Endothelial cell (in vitro differentiated cells): ENCODE results near the gene KIF6. TPM values are rescaled to one million over a fixed set of nuclear protein-coding genes. Genes with fewer than 3 reads are reported as not detected.

ENCODE experiments used
- DNase-seq: peaks from one replicate; pipeline ENCODE4 v3.0.0; 2021; ENCODE audit warnings: low spot score
- H3K27ac Mint-ChIP-seq: one replicate; pipeline ENCODE4 v1.8.0; 2021; ENCODE audit warnings: mixed read lengths, inconsistent platforms; ENCODE audit not compliant: unreplicated experiment
- H3K27me3 Mint-ChIP-seq: one replicate; pipeline ENCODE4 v1.8.0; 2021; ENCODE audit warnings: mild to moderate bottlenecking, moderate library complexity, mixed read lengths, inconsistent platforms; ENCODE audit not compliant: unreplicated experiment
- H3K36me3 Mint-ChIP-seq: one replicate; pipeline ENCODE4 v1.8.0; 2021; ENCODE audit warnings: mild to moderate bottlenecking, low read depth, mixed read lengths, inconsistent platforms; ENCODE audit not compliant: unreplicated experiment
- H3K4me1 Mint-ChIP-seq: one replicate; pipeline ENCODE4 v1.8.0; 2021; ENCODE audit warnings: mild to moderate bottlenecking, mixed read lengths, inconsistent platforms; ENCODE audit not compliant: unreplicated experiment
- H3K4me3 Mint-ChIP-seq: one replicate; pipeline ENCODE4 v1.8.0; 2021; ENCODE audit warnings: mild to moderate bottlenecking, mixed read lengths, inconsistent platforms; ENCODE audit not compliant: unreplicated experiment
- H3K9me3 Mint-ChIP-seq: one replicate; pipeline ENCODE4 v1.8.0; 2021; ENCODE audit warnings: mixed read lengths, inconsistent platforms; ENCODE audit not compliant: unreplicated experiment
- total RNA-seq: library from RNA; stranded (reverse); fragmentation: NEBNext Ultra II Directional; extraction: Animal tissue kit (Norgen Biotek cat#: 25700); gene quantifications from one replicate; pipeline ENCODE4 v1.2.1, GENCODE V29; 2021; ENCODE audit not compliant: unreplicated experiment
- TF ChIP-seq, protein P1 (sequence below): fragments of 200-600 bp; sonication (generic); IDR thresholded peaks from one replicate; pipeline ENCODE4 v1.5.0; 2021; ENCODE audit warnings: antibody characterized with exemption; ENCODE audit not compliant: unreplicated experiment

Gene KIF6
- total RNA-seq, 1 donor from 2014 or later = 0.46 TPM

DNA sequence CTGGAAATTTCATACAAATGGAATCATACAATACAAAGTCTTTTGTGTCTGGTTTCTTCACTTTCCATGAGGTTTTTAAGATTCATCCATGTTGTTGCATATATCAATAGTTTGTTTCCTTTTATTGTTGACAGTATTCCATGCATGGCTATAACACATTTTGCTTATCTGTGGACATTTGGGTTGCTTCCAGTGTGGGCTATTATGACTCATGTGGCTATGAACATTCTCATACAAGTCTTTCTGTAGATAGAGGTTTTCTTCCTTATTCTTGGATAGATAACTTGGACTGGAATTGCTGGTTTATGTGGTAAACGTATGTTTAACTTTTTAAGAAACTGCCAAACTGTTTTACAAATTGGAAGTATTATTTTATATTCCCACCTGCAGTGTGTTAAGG, 30.0 kb upstream of the KIF6 start:
- peaks cover 3% of the 10 kb centered on the region for H3K27me3 Mint-ChIP-seq
- H3K36me3 Mint-ChIP-seq = no peaks in the 10 kb centered on the region
- H3K9me3 Mint-ChIP-seq = no peaks in the 10 kb centered on the region
- H3K4me3 Mint-ChIP-seq = no peak overlapping the region
- H3K27ac Mint-ChIP-seq = no peak overlapping the region
- no peaks in the 10 kb centered on the region for H3K4me1 Mint-ChIP-seq
- DNase-seq = no peak
- TF ChIP-seq, protein P1, sequence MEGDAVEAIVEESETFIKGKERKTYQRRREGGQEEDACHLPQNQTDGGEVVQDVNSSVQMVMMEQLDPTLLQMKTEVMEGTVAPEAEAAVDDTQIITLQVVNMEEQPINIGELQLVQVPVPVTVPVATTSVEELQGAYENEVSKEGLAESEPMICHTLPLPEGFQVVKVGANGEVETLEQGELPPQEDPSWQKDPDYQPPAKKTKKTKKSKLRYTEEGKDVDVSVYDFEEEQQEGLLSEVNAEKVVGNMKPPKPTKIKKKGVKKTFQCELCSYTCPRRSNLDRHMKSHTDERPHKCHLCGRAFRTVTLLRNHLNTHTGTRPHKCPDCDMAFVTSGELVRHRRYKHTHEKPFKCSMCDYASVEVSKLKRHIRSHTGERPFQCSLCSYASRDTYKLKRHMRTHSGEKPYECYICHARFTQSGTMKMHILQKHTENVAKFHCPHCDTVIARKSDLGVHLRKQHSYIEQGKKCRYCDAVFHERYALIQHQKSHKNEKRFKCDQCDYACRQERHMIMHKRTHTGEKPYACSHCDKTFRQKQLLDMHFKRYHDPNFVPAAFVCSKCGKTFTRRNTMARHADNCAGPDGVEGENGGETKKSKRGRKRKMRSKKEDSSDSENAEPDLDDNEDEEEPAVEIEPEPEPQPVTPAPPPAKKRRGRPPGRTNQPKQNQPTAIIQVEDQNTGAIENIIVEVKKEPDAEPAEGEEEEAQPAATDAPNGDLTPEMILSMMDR = no peak

DNA sequence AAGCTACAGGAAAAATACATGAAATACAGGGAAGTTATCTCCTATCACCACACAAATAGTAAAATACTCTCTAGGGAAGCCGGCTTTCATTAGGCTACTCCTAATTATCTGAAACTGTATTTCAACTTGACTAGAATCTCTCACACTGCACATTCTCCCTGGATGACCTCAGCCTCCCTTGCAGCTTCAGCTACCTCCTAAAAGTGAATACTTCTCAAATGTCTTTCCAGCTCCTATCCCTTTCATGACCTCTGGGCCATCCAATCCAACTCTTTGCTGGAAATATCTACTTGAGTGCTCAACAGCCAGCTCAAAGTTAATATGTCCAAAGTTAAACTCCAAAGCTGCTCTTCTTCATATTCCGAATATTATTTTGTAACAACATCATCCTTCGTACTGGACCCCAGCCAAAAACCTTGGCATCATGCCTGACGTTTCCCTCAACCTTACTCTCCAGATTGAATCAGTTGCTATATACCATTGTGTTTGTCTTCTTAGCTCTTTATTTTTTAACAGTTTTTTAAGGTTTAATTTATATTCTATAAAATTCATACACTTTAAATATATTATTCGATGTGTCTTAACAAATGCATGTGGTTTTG, 29.4 kb upstream of the KIF6 start:
- DNase-seq = no peak
- TF ChIP-seq, protein P1 = no peak
- no peaks in the 10 kb centered on the region for H3K9me3 Mint-ChIP-seq
- H3K36me3 Mint-ChIP-seq = no peaks in the 10 kb centered on the region
- no peak overlapping the region for H3K4me3 Mint-ChIP-seq
- H3K27ac Mint-ChIP-seq = no peak overlapping the region
- peaks cover 3% of the 10 kb centered on the region for H3K27me3 Mint-ChIP-seq
- no peaks in the 10 kb centered on the region for H3K4me1 Mint-ChIP-seq

DNA sequence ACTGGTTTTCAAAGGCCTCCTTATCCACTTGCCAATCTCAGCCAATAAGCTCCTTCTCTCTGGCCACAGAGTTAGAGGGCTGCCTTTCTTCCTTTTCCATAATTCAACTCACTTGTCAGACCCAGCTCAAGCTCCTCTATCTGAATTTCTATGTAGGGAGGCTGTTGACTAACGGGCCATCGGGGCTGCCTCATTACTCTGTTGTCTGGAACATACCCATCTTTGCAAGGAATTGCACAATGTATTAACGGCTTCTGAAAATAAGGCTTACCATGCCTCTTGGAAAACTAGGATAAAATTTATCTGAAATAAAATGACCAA, 28.5 kb upstream of the KIF6 start:
- TF ChIP-seq, protein P1 = no peak
- no peaks in the 10 kb centered on the region for H3K4me1 Mint-ChIP-seq
- H3K4me3 Mint-ChIP-seq = no peak overlapping the region
- H3K9me3 Mint-ChIP-seq = no peaks in the 10 kb centered on the region
- H3K27me3 Mint-ChIP-seq = peaks cover 3% of the 10 kb centered on the region
- no peak overlapping the region for H3K27ac Mint-ChIP-seq
- no peaks in the 10 kb centered on the region for H3K36me3 Mint-ChIP-seq
- DNase-seq = no peak

DNA sequence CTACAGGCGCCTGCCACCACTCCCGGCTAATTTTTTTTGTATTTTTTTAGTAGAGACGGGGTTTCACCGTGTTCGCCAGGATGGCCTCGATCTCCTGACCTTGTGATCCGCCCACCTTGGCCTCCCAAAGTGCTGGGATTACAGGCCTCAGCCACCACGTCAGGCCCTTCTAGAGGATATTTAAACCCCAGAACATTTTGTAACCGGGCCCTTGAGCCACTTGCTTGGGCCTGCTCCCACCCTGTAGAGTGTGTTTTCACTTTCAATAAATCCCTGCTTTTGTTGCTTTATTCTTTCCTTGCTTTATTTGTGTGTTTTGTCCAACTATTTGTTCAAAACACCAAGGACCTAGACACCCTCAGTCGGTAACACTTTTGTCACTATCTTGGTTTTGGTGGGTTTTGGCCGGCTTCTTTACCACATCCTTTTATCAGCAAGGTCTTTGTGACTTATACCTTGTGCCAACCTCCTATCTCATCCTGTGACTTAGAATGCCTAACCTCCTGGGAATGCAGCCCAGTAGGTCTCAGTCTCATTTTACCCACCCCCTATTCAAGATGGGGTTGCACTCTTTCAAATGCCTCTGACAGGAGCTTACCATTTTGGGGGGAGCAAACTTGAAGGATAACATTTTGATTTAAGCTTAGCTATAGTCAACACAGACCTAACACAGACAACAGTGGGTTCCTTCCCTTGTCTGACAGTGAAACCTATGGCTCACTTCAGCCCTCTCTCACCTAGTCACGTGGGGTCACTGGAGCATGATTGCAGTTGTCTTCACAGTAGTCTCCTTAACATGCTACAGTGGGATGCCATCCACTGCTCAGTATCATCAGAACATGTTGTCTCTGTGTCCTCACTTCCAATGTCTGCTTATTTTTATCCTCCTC, 27.9 kb upstream of the KIF6 start:
- TF ChIP-seq, protein P1 = no peak
- H3K36me3 Mint-ChIP-seq = no peaks in the 10 kb centered on the region
- H3K4me1 Mint-ChIP-seq = no peaks in the 10 kb centered on the region
- H3K4me3 Mint-ChIP-seq = no peak overlapping the region
- no peak overlapping the region for H3K27ac Mint-ChIP-seq
- H3K27me3 Mint-ChIP-seq = peaks cover 3% of the 10 kb centered on the region
- no peaks in the 10 kb centered on the region for H3K9me3 Mint-ChIP-seq
- no peak for DNase-seq

DNA sequence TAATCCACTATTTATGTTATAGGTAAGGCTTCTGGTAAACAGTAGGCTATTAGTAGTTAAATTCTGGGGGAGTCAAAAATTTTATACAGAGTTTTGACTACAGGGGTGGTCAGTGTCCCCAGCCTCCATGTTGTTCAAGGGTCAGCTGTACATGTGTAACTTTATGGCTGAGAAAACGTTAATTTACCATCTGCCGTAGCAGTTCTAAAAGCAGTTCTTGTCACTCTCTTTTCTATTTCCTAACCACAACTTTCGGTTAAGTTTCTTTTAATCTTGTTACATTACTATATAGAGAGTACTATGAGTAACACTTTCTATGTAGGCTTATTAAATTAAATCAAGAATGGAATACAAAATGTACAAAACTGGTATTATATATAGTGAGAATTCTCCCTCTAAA, 21.6 kb upstream of the KIF6 start:
- no peak for DNase-seq

More for the DNA sequence above, 21.6 kb upstream of the KIF6 start:
- Mint-ChIP-seq H3K27me3 (no peaks in the 10 kb centered on the region), H3K4me3 (no peak overlapping the region), H3K9me3 (no peaks in the 10 kb centered on the region), H3K36me3 (no peaks in the 10 kb centered on the region), H3K4me1 (no peaks in the 10 kb centered on the region), H3K27ac (no peak overlapping the region)
- TF ChIP-seq, protein P1 = no peak
